Choroid plexus epithelial cell (primary cell): ENCODE results near the gene CELF2.

Experiments
- DNase-seq: peaks from one replicate; pipeline ENCODE4 v3.0.0-alpha.2; 2010; ENCODE audit warnings: low read depth
- H3K4me3 ChIP-seq: 2 replicates; pipeline ENCODE4 v1.5.1; 2011; ENCODE audit warnings: low read depth, mild to moderate bottlenecking, control low read depth, low read length, moderate library complexity
- TF ChIP-seq, protein P1 (sequence below): conservative IDR thresholded peaks from 2 replicates; pipeline ENCODE4 v1.5.1; 2011; ENCODE audit warnings: low read depth, mild to moderate bottlenecking, control low read depth, inconsistent platforms, low read length, moderate library complexity

CELF2 gene

DNA sequence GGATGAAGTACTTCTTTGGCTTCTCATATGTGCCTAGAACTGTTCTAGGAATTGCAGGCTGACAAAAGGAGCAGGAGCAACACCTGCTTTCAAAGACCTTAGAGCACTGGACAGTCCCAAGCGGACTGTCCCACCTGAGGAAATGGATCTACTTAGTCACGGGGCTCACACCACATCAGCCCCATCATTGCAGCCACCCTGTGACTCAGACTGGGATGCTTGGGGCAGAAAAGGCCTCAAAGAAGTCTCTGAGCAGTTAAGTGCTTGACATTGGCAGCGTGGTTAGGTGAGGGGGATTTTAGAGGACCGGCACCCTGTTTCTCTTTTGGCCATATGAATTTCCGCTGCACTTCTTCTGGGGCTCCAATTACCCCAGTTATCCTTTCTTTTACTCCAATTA lies 337.2 kb downstream of the CELF2 start:
- TF ChIP-seq, protein P1, sequence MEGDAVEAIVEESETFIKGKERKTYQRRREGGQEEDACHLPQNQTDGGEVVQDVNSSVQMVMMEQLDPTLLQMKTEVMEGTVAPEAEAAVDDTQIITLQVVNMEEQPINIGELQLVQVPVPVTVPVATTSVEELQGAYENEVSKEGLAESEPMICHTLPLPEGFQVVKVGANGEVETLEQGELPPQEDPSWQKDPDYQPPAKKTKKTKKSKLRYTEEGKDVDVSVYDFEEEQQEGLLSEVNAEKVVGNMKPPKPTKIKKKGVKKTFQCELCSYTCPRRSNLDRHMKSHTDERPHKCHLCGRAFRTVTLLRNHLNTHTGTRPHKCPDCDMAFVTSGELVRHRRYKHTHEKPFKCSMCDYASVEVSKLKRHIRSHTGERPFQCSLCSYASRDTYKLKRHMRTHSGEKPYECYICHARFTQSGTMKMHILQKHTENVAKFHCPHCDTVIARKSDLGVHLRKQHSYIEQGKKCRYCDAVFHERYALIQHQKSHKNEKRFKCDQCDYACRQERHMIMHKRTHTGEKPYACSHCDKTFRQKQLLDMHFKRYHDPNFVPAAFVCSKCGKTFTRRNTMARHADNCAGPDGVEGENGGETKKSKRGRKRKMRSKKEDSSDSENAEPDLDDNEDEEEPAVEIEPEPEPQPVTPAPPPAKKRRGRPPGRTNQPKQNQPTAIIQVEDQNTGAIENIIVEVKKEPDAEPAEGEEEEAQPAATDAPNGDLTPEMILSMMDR, result no peak
- DNase-seq, result no peak
- H3K4me3 ChIP-seq, result no peak overlapping the region

DNA sequence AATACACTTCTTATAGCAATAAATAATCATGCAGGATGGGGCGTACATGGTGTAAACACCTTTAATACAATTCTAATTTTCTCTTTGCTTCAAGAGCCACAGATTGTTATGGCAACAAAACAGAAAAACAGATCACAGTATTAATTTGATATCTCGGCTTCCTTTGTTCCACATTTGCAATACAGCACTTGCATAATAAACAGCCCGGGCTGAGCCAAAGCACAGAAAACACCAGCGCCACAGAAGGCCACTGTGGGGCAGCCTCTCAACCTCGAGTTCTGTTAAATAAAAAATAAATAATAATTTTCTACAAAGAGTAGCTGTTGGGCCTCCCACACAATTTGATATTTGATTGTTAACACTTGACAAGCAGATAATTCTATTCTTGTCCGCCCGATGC lies 337.9 kb downstream of the CELF2 start:
- no peak overlapping the region for H3K4me3 ChIP-seq
- DNase-seq, result peak; percentile 5
- TF ChIP-seq, protein P1, result no peak

DNA sequence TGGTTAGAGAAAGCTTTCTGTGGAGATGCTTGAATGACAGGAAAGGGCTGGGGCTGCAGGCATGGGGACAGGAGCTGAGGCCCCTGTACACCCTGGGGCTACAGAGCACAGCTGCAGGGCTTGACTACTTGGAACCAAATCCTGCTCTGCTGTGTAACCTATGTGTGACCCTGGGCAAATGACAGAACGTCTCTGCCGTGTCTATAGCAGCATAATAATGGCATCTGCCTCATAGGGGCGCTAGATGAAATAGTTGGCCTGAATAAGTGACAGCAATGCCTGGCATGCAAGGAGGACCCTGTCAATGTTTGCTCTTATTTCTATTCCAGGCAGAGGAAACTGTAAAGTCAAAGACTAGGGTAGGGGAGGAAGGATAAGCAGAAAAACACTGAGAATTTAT lies 339.8 kb downstream of the CELF2 start:
- no peak overlapping the region for H3K4me3 ChIP-seq
- no peak for DNase-seq
- TF ChIP-seq, protein P1, result no peak

DNA sequence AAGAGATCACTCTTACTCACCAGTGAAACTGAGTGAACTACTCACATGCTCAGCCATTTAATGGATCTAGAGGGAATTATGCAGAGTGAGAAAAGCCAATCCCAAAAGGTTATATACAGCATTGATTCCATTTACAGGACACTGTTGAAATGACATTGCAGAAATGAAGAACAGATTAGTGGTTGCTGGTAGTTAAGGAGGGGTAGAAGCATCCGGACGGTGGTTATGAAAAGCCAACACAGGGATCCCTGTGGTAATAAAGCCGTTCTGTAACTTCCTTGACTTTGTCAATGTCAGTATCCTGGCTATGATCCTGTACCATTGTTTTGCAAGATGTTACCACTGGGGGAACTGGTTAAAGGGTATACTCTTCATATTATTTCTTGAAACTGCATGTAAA lies 340.3 kb downstream of the CELF2 start:
- H3K4me3 ChIP-seq, result no peak overlapping the region
- DNase-seq, result no peak
- TF ChIP-seq, protein P1, result no peak

DNA sequence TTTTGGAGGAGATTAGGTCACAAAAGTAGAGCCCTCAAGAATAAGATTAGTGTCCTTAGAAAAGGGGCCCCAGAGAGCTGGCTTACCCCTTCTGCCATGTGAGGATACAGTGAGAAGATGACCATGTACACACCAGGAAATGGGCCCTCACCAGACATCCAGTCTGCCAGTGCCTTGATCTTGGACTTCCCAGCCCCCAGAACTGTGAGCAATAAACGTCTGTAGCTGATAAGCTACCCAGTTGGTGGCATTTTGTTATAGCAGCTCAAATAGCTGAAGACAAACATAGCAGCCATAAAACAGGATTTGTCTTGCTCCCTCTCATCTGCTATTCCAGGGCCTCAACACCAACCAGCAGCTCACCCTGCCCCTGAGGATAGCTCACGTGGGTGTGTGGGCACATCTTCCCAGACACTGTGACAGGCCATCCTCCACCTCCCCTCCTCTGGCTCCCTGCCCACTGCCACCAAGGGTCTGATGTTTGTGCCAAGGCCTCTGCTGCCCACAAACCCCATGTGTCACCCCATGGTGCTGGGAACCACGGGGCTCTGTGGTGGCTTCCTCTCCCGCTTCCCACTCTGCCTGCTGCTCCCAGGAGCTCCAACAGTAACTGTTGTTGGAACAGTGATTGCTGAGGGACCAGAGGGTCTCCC lies 341.4 kb downstream of the CELF2 start:
- DNase-seq, result no peak
- TF ChIP-seq, protein P1, result no peak
- H3K4me3 ChIP-seq, result no peak overlapping the region

DNA sequence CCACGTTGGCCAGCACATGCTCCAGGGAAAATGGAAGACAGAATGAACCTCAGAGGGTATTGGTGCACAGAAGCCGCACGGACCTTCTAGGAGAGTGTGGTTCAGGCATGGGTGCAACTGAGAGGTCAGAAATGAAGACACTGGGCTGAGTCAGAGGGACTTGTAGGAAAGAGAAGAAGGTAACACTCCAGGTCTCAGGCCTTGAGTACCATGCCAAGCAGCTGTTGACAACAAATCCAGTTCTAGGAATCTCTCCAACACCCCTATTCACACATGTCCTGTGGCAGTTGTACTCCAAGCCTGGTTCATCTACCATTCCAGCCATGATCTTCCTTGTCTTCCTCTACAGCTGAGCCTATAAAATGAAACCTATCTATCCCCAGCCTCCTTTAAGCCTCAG lies 342.2 kb downstream of the CELF2 start:
- TF ChIP-seq, protein P1, result no peak
- no peak overlapping the region for H3K4me3 ChIP-seq
- DNase-seq, result no peak

DNA sequence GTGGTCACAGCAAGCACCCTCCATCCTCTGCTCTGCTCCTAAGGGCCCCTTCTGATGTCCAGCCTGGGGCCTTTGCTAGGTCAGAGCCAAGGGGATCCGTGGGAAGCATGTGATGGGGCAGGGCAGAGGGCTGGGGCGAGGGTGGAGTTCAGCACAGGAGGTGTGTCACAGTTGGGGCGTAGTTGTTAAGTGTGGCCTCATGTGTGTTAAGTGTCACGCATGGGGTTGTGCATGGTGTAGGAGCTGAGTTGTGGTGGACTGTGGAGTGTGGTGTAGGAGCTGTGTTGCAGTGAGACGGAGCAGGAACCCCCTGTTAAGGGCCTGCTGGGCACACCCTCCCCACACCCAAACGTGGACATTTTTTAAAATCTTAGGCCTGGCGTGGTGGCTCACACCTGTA lies 345.8 kb downstream of the CELF2 start:
- H3K4me3 ChIP-seq, result no peak overlapping the region
- no peak for DNase-seq
- TF ChIP-seq, protein P1, result no peak
